GM19463 (cell line): Measurements from ENCODE around the gene TBC1D9.
A peak's percentile ranks its signal among the peaks of the same experiment; 100 is the strongest.
"Not testable (repeated sequence)": the region's sequence is repeated elsewhere in the genome, so short reads cannot be mapped to it uniquely, and the experiment has no call there.

ENCODE experiments used
- ATAC-seq: cut with Tn5 transposase; IDR thresholded peaks from one replicate; pipeline ENCODE4 v1.9.1; 2021; ENCODE audit warnings: mild to moderate bottlenecking, moderate library complexity; ENCODE audit not compliant: unreplicated experiment

Gene TBC1D9

GRCh38 chr4:140754918-140755773 lies 1.0 kb downstream of the TBC1D9 start:
- ATAC-seq, result no peak

DNA sequence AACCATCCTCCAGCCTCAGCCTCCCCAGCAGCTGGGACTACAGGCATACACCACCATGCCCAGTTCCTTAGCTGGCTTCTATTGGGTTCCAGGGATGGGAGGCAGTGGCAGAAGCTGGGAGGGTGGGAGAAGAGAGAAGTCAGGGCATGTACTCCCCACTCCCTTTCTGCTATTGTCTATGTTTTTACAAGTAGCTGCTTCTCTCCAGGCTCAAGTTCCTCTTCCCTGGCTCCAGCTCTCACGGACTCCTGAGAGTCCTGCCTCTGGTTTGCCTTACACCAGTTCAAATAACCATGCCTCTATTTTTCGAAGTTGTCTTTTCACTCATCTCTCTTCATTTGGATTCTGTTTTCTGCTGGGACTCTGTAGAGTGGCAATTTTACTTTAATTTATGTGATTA lies 2.9 kb downstream of the TBC1D9 start:
- no peak for ATAC-seq

DNA sequence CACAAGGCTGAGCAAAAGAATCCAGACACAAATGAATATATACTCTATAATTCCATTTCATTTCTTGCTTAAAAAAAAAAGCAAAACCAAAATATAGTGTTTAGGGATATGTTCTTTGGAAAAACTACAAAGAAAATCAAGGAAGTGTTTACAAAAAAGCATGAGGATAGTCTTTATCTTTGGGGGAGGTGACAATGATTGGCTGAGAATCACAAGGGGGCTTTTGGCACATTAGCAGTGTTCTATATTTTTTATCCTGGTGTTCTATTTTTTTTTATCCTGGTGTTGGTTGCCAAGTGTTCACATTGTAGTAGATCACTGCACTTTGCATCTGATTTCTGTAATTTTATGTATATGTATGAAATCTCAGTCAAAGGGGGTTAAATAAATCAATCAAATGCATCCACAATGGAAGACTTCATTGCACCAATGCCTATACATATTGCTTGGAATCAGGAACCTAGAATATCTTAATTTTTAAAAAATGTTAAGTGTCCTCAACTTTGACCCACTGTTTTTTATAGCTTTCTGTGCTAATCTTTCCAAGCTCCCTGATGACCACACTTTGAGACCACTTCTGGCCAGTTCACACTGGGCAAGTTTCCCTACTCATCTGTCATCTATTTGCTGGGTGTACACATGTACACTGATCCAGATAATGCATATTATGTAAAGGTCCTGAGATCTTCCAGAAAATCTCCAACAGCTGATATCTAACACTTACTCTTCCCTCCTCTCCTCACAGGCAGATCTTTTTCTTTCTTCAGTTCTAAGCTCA lies 3.7 kb downstream of the TBC1D9 start:
- no peak for ATAC-seq

DNA sequence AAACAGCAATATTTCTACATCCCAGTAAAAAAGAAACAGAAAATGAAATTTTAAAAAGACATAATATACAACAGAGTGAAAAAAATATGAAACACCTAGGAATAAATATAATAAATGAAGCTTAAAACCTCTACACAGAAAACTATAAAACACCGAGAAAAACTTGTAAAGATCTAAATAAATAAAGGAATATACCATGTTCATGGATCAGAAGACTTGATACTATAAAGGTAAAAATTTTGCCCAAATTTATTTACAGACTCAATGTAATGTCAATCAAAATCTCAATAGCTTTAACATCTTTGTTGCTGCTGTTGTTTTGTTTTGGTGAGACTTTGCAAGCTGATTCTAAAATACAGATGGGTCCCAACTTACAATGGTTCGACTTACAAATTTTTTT lies 5.7 kb downstream of the TBC1D9 start:
- no peak for ATAC-seq

DNA sequence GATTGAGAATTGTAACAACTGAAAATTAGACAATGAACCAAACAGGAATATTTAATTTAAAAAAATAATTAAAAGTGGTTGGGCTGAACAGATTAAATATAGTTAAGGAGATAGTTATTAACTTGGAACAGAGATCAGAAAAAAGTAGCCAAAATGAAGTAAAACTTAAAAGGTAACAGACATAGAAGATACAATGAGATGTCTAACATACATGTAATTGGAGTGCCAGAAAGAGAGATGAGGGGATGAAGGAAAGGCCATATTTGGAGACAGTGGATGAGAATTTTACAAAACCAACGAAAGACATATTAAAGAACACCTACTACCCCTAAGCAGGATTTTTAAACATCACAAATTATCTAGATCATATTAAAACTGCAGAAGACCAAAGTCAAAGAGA lies 8.0 kb downstream of the TBC1D9 start:
- no peak for ATAC-seq

- not testable (repeated sequence) for ATAC-seq
These were observed 9.6 kb downstream of the TBC1D9 start for GRCh38 chr4:140746546-140746945.

- ATAC-seq, result no peak
These were observed 11.8 kb downstream of the TBC1D9 start for GRCh38 chr4:140744421-140744820.

DNA sequence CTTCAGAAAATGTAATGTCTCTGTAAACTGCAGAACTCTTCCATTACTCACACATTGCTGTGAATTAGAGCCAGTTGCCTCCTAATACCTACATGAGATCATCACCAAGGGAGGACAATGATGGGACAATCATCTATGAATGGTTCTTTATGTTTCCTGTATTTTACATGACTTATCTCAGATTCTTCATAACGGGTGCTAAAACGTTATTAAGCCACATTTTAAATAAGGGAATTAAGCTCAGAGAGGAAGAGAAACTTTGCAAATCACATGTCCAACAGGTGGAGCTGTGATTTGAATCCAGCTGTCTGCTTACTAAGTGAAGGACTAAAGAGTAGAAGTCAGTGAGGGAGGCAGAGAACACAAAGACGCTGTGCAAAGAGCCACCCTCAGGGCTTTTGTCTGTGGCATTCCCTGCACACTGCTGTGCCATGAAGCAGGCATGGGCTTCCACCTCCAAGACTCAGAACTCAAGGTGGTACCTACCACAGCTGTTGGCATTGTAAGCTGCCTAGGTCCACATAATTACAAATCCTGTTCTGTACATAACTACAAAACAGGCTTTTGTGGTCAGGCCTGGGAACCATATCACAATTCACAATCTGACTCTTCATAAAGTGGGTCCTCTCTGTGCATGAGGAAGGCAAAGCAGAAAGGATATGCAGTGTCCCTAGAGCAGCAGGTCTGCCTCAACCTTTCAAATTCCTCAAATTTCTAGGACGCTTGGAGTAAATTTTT lies 12.8 kb downstream of the TBC1D9 start:
- ATAC-seq, result peak; percentile 75

- ATAC-seq, result peak; percentile 26
These were observed 13.4 kb downstream of the TBC1D9 start for GRCh38 chr4:140742838-140743193.

DNA sequence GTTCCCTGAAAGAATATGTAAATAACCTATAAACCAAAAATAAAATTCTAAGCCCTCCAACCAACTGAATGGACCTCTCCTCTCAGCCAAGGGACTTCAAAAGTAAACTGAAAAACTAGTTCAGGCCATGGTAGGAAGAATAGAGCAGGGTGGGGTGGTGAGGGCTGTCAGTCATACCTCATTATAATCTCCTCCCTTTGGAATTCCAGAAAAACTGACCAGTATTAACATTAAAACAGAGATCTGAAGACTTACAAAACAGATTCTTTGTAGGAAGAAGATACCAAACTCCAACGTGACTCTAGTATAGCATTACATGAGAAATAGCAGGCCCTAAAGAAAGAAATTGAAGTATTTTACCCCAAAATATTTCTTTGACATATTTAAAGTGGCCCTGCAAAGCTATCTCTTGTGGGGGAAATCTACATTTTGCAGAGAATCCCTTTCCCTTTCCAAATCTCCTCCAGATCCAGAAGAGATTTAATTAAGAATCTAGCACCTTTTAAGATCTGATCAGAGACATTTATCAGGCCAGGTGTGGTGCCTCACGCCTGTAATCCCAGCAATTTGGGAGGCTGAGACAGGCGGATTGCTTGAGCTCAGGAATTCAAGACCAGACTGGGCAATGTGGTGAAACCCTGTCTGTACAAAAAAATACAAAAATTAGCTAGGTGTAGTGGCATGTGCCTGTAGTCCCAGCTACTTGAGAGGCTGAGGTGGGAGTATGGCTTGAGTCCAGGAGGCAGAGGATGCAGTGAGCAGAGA lies 15.1 kb downstream of the TBC1D9 start:
- no peak for ATAC-seq

DNA sequence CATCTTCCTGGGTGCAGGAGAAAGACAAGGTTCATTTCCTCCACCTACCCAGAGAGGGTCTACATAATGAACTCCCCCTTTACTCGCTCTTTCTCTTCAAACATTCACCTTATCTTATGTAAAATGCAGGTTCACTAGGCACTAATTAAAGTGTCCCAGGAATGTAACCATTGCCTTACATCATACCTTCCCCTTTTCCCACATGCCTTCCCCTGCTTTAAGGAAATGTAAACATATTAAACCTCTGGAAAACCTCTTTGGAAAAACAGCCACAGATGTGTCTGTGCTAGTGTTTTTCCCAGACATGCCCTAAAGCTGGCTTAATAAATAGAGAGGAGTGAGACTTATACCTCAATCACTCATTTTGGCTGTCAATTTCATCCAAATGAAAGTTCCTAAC lies 15.8 kb downstream of the TBC1D9 start:
- ATAC-seq, result no peak

- ATAC-seq, result no peak
These were observed 16.2 kb downstream of the TBC1D9 start for GRCh38 chr4:140739971-140740370.

DNA sequence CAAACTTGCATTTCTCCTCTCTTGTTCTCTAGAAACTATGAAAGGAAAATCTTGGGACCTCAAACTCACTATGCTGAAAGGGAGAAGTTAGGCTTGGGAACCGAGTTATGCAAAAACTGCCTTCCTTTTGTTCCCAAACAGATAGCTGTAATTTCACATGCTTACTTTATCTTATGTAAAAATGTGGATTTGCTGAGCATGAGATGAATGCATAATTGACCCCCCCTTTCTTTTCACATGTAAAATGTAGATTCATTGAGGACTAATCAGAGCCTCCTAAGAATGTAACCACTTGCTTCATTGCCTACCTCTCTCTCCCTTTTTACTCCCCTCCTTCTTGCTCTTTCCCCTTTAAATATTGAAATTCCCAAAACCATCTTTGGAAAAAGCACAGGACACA lies 18.0 kb downstream of the TBC1D9 start:
- no peak for ATAC-seq

DNA sequence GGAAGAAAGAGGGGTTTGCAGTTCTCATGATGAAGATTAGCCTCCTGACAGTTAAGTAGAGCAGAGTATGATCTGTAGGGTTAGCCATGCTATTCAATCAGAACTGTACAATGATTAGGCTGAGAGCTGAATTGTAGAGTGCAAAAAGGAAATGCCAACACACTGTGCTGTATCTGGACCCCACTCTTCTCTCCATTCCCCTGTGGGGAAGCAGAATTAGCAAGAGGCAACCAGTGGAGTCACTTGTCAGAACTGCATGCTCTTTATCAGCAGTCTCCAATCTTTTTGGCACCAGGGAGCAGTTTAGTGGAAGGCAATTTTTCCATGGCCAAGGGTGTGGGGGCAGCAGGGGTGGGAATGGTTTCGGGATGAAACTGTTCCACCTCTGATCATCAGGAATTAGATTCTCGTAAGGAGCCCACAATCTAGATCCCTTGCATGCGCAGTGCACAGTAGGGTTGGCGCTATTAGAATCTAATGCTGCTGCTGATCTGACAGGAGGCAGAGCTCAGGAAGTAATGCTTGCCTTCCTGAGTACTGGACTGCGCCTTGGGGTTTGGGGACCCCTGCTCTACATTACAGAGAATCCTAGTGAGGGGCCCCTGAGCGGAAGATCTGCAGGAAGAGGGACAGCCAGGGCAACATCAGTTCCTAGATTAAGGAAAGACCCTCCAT lies 19.4 kb downstream of the TBC1D9 start:
- ATAC-seq, result no peak

DNA sequence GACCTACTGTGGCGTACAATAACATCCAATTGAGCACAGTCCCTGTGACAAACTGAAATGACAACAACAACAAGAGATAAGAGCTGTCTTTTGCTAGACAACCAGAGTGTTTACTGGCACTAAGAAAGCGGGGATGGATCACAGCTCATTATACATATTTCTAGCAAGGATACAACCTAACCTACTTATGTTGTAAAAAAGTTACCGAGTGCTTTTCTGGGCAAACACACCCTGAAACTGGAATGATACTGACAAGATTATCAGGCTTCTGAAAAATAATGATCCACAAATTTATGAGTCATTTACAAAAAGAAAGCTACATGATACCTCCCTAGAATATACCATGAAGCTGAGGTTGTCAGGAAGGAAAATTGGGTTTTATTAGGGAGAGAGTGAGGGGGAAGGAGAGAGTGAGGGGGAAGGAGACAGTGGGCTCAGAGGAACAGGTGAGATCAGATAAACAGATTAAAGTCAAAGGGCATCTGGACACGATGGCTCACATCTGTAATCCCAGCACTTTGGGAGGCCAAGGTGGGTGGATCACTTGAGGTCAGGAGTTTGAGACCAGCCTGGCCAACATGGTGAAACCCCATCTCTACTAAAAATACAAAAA lies 20.3 kb downstream of the TBC1D9 start:
- ATAC-seq, result no peak

- no peak for ATAC-seq
These were observed 20.9 kb downstream of the TBC1D9 start for GRCh38 chr4:140735317-140735716.

DNA sequence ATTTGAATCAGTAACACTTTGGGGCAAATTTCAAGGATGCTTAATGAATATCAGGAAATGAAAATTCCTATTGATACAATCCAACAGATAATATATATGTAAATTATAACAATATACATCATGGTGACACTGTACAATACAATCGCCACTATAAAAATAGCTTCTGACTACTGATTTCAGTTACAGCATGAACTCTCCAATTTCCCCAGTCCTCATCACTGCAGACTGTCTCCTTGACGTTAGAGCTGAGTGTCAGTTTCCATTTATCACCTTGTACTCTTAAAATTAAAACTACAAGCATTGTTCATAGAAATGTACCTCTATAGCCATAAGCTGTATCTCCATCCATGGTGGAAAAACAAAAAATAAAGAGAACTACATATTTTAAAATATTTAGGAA lies 23.4 kb downstream of the TBC1D9 start:
- ATAC-seq, result no peak

- ATAC-seq, result no peak
These were observed 26.7 kb downstream of the TBC1D9 start for GRCh38 chr4:140729344-140730049.

DNA sequence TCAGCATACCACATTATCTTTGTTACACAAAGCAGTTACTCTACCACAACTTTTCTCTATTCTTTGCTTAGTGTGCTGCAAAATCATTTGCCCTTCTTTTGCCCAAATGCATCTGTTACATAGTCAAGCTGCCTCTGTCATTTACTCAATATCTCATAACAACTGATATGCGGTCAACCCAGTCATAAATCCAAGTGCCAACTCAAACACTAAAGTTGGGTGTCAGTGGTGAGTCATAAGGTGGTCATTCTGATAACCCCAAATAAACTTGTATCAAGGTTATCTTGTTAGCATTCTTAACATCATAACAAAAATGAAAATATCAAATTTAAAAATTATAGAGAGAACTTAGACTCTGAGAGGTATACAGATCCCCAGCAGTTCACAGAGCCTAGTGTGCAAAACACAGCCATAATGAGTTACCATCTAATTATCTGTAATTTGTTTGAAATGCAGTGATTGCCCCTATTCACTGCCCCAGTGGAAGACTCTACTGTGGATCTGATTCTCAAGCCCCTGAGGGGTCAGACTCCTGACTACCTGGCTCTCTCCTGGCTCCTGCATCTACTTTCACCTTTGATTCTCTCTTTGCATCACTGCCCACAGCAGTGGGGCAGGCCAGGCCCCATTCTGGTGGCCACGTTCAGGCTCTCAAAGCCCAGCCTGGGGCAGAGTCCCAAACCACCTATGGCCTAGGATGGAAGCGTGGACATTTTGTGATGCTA lies 29.2 kb downstream of the TBC1D9 start:
- ATAC-seq, result no peak
